NCI-H1048 (cell line): ENCODE measurements around the gene TNNI2.

ENCODE experiments used
- DNase-seq: peaks from one replicate; lab custom pipeline; 2025; lab: John Stamatoyannopoulos, UW

TNNI2 gene

DNA sequence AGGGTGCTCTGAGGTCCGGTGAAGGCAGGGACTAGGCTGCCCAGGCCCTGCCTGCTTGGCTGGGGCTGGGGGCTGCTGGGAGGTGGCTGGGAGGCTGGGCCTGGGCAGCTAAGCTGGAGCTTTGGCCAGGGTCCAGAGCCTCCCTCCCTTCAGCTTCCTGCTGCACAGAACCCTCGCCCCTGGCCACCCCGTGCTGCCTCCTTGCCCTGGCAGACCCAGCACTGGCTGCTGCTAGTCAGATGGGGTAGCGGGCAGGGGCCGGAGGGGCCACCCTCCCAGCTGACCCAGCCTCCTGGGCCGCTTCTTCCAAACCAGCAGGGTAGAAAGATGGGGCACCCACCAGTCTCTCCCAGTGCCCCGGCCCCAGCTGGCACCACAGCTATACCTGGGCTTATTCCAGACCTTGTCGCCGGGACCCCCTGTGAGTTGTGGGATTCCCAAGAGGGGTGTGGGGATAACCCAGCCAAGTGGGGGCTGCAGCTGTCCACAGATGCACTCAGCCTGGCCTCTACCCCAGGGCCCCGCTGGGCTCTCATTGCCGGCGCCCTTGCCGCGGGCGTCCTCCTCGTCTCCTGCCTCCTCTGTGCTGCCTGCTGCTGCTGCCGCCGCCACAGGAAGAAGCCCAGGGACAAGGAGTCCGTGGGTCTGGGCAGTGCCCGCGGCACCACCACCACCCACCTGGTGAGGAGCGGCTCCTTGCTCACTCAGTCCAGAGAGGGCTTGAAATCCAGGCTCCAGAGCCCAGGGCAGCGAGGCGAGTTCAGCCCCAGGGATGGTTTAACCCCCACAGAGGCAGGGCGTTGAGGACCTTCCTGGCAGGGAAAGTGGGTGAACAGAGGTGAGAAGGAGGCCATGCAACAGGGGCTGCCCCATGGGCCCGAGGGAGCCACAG lies 3.8 kb upstream of the TNNI2 start, which contains the start of gene SYT8:
Gene SYT8 (plus strand): TSS at position 212 of the 892 bp plus-strand sequence. CDS start 116 bp downstream, at position 328.
- no peak for DNase-seq

DNA sequence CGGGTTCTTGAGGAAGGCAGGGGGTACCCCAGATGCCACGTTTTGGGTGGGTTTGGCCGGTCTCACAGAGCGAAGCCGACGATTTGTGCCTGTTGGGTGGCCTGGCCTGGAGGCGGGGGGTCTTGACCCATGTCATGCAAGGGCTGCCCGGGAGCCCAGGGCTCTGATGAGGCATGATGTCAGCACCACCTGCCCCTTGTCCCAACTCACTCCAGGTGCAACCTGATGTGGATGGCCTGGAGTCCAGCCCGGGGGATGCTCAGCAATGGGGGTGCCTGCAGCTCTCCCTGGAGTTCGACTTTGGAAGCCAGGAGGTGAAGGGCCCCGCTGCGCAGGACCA lies 3.1 kb upstream of the TNNI2 start:
- DNase-seq = no peak

DNA sequence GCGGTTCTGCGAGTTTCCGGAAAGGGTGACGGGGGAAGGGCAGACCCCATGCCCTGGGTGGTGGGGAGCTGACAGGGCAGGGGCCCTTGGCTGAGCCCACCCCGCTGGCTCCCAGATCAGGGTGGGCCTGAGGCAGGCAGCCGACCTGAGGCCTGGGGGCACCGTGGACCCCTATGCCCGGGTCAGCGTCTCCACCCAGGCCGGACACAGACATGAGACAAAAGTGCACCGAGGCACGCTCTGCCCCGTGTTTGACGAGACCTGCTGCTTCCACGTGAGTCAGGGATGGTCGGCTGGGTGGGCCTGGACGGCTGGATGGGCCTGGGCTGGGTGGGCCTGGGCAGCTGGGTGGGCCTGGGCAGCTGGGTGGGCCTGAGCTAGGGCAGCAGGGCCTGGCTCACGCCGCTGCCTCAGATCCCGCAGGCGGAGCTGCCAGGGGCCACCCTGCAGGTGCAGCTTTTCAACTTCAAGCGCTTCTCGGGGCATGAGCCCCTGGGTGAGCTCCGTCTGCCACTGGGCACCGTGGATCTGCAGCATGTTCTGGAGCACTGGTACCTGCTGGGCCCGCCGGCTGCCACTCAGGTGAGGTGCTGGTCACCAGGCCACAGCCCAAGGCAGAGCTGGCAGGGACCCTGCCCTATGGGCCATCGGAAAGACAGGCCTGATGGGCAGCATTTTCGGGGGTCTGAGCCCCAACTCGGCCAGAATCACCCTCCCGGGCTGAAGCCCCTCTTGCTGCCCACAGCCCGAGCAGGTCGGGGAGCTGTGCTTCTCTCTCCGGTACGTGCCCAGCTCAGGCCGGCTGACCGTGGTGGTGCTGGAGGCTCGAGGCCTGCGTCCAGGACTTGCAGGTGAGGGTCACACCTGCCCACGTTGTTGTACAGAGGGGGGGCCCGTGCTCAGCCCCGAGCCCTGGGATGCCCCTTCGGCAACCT lies 2.5 kb upstream of the TNNI2 start:
- no peak for DNase-seq

DNA sequence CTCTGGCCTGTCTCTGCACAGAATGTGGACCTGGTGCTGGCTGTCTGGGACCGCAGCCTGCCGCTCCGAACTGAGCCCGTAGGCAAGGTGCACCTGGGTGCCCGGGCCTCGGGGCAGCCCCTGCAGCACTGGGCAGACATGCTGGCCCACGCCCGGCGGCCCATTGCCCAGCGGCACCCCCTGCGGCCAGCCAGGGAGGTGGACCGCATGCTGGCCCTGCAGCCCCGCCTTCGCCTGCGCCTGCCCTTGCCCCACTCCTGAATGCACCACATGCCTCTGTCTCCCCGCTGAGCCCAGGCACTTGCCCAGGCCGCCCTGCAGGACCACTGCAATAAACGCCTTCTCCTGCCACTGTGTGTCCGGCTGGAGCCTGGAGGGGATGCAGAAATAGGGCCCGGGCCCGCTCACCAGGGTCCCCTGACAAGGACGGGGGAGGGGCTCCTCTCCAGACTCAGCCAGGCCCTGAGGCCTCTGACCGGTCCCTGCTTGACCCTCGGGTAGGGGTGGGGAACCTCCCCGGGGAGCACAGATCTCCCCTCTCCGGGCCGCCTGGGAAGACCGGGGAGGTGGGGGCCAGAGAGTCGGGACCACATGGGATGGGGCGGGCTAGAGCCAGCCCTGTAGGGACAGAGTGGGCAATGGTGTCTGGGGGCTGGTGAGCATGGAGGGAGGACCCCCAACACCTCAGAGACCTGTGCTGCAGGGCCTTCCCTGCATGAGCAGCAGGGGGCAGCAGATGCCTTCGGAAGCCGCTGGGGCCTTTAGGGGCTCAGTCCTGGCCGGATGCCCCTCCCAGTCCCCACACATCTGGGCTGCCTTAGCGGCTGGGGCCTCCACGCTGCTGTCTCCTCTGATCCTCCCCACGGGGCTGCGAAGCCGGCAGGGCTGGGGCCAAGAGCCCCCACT lies 1.4 kb upstream of the TNNI2 start:
- DNase-seq = no peak

DNA sequence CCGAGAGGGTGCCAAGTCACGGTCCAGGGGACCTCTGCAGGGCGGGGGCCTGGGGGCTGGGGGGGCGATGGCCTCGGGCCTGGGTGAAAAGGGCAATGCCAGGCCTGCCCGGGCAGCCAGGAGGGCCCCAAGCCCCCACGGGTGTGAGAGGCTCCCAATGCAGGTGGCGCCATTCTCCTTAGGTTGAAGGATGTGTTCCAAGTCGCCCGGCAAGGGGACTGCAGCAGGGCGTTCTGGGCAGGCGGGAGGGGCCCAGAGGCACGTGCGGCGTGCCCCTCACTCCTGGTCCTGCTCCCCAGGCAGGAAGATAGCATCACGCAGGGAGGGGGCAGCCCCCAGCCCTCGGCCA lies 730 bp upstream of the TNNI2 start:
- DNase-seq = no peak

DNA sequence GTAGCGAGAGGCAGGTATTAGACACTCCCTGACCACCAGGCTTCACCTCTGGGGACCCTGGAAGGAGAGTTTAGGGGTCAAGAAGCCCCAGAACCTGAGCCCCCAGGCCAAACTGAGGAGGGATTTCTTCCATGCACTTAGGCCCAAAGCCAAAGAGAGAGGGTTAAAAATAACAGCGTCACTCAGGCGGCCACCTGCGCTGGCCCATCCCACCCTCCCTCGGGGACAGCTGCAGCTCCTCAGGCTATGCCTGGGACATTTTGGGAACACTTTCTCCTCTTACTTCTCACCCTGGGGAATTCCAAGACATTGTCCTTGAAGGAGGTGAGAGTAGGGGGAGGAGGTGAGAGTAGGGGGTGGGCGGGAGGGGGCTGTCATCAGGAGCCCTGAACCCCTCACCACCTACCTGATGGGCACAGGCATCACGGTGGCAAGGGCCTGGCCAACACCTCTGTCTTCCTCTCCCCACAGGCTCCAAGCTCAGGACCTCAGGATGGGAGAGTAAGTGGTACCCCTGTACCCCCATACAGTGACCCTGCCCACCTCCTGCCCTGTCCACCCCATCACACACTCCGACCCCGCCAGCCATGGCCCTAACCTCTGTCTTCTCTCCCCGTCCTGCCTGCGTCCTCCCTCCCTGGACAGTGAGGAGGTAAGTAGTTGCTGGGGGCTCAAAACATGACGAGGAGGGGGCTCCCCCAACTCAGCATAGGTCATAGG lies 583 bp downstream of the TNNI2 start:
- no peak for DNase-seq

DNA sequence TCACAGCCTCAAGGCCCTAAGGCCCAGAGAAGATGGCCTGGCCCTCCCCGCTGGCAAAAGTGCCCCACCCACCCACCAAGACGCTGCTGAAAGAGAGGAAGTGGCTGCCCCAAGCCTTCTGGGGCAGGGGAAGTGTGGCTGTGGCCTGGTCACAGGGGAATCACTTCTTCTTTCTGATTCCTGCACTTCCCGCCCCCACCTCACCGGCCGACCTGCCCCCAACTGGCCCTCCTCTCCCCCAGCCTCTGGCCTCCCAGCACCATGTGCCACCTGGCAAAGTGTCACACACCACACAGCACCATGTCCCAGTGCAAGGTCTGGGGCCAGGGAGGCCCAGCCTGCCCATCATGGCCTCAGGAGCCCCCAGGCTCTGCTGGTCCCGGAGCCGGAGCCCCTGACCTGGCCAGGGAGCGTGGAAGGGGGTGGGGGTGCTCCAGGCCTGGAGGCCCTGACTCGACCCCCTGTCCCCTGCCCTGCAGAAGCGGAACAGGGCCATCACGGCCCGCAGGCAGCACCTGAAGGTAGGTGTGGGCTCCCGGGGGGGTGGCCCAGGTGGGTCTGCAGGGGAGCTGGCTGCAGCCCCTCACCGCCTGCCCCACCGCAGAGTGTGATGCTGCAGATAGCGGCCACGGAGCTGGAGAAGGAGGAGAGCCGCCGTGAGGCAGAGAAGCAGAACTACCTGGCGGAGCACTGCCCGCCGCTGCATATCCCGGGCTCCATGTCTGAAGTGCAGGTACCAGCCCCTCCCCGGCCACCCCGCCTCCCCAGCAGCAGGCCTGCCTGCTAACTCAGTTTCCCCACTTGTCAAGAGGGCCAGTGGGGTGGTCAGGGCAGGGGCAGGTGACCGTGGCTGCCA lies 1.4 kb downstream of the TNNI2 start:
- DNase-seq = no peak

DNA sequence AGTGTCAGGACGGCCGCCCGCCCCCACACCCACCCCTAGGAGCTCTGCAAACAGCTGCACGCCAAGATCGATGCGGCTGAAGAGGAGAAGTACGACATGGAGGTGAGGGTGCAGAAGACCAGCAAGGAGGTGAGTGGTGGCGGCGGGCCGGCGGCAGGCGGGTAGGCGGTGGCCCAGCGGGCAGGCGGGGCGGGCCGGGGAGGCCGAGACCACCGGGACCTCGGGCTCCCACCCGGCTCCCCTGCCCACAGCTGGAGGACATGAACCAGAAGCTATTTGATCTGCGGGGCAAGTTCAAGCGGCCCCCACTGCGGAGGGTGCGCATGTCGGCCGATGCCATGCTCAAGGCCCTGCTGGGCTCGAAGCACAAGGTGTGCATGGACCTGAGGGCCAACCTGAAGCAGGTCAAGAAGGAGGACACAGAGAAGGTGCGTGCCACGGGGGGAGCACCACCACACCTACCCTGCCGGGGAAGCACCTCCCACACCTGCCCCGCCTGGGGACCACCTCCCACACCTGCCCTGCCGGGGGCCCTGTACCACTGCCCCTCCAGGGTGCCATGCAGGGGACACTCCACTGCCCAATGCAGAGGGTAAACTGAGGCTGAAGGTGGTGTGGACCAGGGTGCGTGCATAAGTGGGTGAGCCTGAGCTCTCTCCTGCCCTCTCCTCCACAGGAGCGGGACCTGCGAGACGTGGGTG lies 2.1 kb downstream of the TNNI2 start:
- no peak for DNase-seq

DNA sequence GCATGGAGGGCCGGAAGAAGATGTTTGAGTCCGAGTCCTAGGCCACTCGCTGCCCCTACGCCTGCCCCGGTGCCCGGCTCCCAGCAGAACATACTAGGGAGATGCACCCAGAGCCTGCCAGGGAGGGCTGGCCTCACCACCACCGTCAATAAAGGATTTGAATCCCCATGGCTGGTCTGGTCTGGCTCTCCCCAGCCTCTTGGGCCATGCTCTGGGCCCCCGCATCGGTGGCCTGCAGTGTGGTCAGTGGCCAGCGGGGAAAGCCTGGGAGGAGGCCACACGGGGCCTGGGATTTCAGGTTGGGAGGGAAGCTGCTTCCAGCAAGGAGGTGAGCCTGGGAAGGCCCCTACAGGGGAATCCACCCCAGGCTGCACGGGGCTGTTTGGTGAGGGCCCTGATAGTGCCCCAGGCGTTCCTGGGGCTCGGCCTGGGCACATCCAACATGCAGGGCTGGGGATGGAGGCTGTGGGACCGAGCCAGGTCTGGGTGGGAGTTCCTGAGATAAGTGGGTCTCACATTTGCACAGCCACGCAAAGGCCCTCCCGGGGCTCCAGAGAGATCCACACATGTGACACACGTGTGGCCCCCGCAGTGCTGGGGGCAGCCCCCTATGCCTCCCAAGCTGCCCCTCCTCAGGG lies 2.8 kb downstream of the TNNI2 start:
- DNase-seq = no peak

DNA sequence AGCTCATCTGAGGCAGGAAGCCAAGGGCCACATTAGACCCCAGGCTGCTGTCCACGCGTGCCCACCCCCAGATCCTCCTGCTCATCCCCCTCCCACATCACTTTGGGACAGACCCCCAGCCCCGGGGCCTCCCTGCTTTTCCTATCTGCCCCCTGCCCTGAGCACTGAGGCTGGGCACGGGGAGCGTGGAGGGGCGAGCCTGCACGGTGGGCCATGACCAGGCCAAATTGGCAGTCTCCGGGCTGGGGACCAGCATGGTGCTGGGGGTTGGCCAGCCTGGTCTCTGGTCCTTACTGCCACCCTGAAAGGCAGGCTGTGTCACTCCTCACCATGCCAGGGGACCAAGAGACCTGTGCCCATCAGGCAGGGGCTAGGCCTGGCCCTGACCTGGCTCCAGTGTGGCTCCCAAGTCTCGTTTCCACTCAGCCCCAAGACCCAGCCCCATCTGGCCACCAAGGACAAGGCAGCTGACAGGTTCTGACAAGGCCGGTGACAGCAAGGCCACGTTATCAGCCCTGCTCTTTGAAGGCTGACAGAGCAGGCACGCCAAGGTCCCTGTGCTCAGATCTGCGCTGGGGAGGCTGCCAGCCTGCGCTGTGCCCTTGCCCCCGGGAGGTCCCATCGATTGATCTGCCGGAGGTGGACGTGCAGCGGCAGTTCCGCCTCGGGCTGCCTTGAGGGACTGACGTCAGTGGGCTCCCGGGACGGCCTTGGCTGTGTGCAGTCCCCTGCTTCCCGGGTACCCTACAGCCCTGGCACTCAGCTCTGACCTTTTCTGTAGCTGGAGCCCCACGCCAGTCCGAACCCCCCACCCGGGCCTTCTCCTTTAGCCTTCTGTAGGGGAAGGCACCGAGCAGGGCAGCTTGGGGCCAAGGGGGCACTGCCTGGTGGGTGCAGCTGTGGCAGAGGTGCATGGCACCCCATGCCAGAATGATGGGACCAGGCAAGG lies 3.6 kb downstream of the TNNI2 start:
- DNase-seq = no peak

DNA sequence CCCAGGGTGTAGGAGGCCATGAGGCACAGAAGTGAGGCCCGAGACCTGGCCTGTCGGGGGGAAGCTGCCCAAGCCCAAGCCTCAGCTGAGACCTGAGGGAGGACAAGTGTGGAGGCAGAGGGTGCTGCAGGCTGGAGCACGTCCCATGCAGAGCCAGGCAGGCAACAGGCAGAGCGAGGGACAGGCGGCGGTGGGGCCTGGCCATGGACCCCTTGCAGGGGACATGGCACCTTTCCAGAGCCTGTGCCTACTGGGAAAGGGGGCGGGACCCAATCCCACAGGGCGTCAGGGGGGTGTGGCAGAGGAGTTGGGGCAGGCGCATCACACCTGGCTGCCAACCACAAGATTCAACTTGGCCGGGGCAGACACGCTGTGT lies 4.3 kb downstream of the TNNI2 start:
- no peak for DNase-seq

DNA sequence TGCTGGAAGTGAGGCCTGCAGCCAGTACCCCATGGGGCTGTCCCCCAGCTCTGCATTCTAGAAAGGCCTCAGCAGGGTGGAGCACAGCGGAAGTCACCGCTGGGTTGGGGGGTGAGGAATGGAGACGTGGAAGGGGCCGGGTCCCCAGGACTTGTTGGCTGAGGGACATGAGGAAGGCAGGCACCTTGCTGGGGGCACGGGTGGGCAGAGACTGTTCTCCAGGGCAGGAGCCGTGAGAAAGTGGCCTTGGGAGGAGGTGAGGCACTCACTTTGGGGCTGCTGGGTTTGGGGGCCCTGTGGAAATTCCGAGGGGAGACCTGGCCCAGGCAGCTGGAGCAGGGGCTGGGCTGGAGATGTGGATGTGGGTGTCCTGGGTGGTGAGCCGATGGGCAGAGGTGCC lies 5.0 kb downstream of the TNNI2 start:
- DNase-seq = no peak

DNA sequence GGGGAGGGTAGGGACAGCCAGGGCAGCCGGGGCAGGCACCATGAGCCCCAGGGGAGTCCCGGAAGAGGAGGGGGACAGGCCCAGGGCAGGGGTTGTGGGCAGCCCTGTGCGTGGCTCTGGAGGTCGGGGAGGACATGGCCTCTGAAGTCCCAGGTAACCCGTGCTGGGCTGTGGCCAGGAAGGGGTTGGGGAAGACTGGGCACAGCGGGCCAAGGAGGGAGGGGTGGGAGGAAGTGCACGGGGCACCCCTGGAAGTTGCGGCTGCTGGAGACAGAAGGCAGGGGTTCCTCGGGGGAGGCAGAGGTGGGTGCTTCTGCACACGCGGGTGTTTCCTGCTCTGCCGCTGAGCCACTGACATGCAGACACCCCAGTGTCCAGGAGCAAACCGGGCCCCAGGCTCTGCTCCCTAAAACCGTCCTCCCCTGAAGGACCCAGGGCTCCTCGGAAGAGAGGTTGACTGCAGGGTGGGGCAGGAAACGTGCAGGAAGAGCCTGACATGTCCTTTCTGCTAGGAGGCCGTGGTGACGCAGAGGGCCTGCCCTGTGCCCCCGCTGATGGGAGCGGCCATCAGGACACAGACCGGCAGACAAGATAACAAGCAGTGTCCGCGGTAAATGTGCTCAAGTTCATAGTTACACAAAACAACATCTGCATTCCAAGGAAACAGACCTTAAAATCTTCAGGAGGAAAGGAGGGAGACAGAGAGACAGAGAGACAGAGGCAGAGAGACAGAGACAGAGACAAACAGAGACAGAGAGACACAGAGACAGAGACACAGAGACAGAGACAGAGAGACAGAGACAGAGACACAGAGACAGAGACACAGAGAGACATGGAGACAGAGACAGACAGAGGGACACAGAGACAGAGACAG lies 5.7 kb downstream of the TNNI2 start:
- no peak for DNase-seq

DNA sequence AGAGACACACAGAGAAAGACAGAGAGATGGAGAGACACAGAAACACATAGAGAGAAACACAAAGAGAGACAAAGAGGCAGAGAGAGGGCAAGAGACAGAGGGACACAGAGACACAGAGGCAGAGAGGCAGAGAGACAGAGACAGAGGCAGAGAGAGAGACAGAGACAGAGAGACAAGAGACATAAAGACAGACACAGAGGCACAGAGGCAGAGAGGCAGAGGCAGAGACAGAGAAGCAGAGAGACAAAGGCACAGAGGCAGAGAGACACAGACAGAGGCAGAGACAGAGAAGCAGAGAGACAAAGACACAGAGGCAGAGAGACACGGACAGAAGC lies 6.3 kb downstream of the TNNI2 start:
- DNase-seq = no peak

DNA sequence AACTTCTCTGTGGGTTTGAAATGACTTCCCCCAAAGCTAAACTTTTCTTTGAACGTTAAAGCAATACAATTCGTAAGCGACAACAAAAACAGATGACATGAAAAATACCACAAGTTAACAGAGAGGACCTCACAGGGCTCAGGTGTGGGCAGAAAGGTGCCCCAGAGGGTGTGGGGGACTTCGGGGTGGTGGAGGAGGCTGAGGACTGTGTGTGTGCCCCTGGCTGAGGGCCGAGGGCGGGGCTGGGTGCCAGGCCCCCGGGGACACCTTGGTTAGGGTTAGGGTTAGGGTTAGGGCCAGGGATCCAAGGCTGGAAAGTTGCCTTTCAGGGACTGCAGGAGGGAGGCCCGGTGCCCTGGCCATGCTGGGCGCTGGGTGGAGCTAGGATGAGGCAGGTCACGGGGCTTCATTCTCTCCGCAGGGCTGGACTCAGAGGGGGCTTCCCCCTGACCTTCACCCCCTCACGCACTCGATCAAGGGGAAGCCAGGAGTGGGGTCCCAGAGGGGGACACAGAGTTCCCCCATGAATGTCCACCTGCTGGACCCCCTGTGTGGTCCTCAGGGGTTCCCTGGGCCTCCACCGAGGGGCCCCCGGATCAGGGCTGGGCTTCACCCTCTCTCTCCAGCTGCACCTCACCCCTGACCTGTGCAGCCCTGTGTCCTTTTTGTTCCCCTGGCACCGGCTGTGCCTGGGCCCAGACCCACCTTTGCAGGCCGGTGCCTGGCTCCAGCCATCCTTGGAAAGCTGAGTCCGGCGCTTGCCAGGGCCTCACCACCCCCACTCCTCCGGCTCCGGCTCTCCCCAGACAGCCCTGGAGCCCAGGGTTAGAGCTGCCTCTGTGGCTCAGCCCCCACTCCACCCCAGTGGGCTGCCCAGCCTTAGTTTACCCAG lies 7.0 kb downstream of the TNNI2 start:
- no peak for DNase-seq

DNA sequence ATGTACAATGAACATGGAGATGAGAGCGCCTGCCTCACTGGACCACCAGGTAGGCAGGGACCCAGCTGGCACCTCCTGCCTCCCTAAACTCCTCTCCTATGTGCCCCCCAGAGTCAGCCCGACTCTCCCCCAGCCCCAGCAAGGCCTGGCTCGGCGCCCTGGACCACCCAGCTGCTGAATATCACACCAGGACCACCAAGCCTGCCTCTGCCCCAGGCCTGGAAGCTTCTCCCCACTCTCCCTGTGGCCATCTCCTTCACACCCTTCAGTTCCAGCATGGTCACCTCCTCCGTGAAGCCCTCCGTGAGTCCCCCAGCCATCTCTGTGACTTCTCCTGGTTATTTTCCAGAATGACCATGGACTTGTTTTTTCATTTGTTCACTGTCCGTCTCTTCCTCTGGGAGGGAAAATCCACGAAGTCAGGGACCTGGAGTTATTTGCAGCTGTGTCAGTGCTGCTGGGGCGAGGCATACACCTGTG lies 7.7 kb downstream of the TNNI2 start:
- no peak for DNase-seq
